GM12891 (cell line): Measurements from ENCODE around the gene INTS7.

Source experiments
- POLR2A ChIP-seq: IDR thresholded peaks from 2 replicates; pipeline ENCODE4 v1.6.1; 2011; ENCODE audit warnings: low read depth, low read length, control low read depth
- POLR2AphosphoS5 ChIP-seq: IDR thresholded peaks from 2 replicates; pipeline ENCODE4 v1.6.1; 2011; ENCODE audit warnings: low read depth, low read length, control low read depth
- TAF1 ChIP-seq: IDR thresholded peaks from 2 replicates; pipeline ENCODE4 v1.6.1; 2011; ENCODE audit warnings: low read depth, low read length, control low read depth

GRCh38 chr1:212004895-212005608 lies 30.3 kb downstream of the INTS7 start:
- TF ChIP-seq POLR2AphosphoS5, result no peak
- no peak for TF ChIP-seq POLR2A
- TF ChIP-seq TAF1, result no peak
